ENCODE data around the gene IFT88. TPM values are rescaled to one million over a fixed set of nuclear protein-coding genes. Genes with fewer than 3 reads are reported as not detected.

The IFT88 gene
- total RNA-seq, 1 donor from 2014 or later, result 17.3 TPM

DNA sequence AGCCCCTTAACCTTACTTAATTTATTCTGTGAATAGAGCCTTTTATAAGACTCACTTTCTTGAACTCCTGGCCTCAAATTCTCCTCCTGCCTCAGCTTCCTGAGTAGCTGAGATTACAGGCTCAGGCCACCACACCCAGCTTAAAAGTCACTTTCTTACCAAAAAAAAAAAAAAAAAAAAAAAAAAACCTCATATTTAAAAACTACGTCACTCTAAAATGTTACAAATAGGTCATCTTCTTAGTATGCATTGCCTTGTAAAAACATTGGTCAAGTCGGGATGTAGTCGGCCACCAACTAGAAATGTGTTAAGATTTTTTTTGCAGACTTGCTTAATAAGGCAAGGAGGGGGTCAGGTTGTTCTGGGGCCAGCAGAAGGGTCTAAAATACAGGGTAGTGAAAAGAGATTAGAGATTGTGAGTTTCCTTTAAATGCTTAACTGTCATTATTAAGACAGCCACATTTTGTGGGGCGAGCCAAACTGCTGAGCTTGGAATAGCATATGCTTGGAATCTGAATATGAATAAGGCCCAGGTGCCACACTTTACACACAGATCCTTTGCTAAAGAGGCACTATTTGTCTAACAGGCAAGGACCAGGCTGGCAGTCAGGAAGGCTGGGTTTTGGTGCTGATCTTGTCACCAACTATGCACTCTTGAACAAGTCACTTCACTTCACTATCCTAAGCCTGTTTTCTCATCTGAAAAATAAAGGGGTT is 120.1 kb downstream of the IFT88 start:
- ATAC-seq (ENCODE audit: low read depth), result no peak
- POLR2A ChIA-PET, result interaction anchor here (0.6 kb wide), 1 partner anchor 15 kb away, joined by 3 read pairs; no protein-coding TSS in a partner anchor

GRCh38 chr13:20689291-20689690 is 122.3 kb downstream of the IFT88 start:
- peaks cover 6% of the 10 kb centered on the region for H3K36me3 Mint-ChIP-seq (ENCODE audit: low read depth)
- TF ChIP-seq CTCF (IDR thresholded peaks at IDR 0.05), result no peak
- ChIA-PET CTCF (no interaction called here), POLR2A (interaction anchor here (0.6 kb wide), 1 partner anchor 124 kb away, joined by 3 read pairs; no protein-coding TSS in a partner anchor)
- H3K27me3 Mint-ChIP-seq, result no peaks in the 10 kb centered on the region
- ATAC-seq (ENCODE audit: low read depth) (no peak), DNase-seq (no peak)
- intact Hi-C loops (cut with micrococcal nuclease), result no loop called here
- no peak overlapping the region for H3K4me3 Mint-ChIP-seq
- no peaks in the 10 kb centered on the region for H3K9me3 Mint-ChIP-seq
- H3K27ac Mint-ChIP-seq, result no peak overlapping the region
- H3K4me1 Mint-ChIP-seq, result no peaks in the 10 kb centered on the region

More for the DNA sequence above, 120.1 kb downstream of the IFT88 start:
- peaks cover 8% of the 10 kb centered on the region for H3K36me3 Mint-ChIP-seq (ENCODE audit: low read depth)
- H3K27ac Mint-ChIP-seq, result no peak overlapping the region
- no peaks in the 10 kb centered on the region for H3K27me3 Mint-ChIP-seq
- CTCF ChIA-PET, result no interaction called here
- H3K4me3 Mint-ChIP-seq, result no peak overlapping the region
- no peaks in the 10 kb centered on the region for H3K4me1 Mint-ChIP-seq
- no peaks in the 10 kb centered on the region for H3K9me3 Mint-ChIP-seq
- intact Hi-C loops (cut with micrococcal nuclease), result no loop called here
- TF ChIP-seq CTCF (IDR thresholded peaks at IDR 0.05), result no peak
- DNase-seq, result no peak

- Mint-ChIP-seq H3K36me3 (ENCODE audit: low read depth) (peaks cover 4% of the 10 kb centered on the region), H3K4me3 (no peak overlapping the region), H3K4me1 (no peaks in the 10 kb centered on the region), H3K27me3 (peaks cover 5% of the 10 kb centered on the region), H3K27ac (no peak overlapping the region), H3K9me3 (no peaks in the 10 kb centered on the region)
- no peak for DNase-seq
- POLR2A ChIA-PET, result no interaction called here
- CTCF ChIA-PET, result no interaction called here
- no peak for TF ChIP-seq CTCF (IDR thresholded peaks at IDR 0.05)
- no peak for ATAC-seq (ENCODE audit: low read depth)
- intact Hi-C loops (cut with micrococcal nuclease), result no loop called here
Measured at GRCh38 chr13:20691616-20692015, 124.7 kb downstream of the IFT88 start.

DNA sequence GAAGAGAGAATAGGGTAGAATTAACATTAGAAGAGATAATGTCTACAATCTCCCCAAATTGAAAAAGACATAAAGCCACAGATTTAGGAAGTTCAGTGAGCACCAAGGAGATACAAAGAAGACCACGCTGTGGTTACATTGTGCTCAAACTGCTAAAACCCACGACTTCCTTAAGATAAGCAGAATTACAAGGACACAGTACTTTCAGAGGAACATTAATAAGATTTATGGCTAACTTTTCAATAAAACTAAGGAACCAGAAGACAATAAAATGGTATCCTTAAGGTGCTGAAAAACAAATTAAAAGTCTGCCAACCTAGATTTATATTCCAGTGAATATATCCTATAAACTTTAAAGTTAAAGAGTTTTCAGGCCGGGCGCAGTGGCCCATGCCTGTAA is 129.1 kb downstream of the IFT88 start:
- Mint-ChIP-seq H3K36me3 (ENCODE audit: low read depth) (no peaks in the 10 kb centered on the region), H3K9me3 (no peaks in the 10 kb centered on the region), H3K4me3 (no peak overlapping the region), H3K4me1 (no peaks in the 10 kb centered on the region), H3K27me3 (peaks cover 23% of the 10 kb centered on the region), H3K27ac (no peak overlapping the region)
- intact Hi-C loops (cut with micrococcal nuclease), result no loop called here
- CTCF ChIA-PET, result no interaction called here
- ATAC-seq (ENCODE audit: low read depth) (no peak), DNase-seq (no peak)
- POLR2A ChIA-PET, result no interaction called here
- TF ChIP-seq CTCF (IDR thresholded peaks at IDR 0.05), result no peak

DNA sequence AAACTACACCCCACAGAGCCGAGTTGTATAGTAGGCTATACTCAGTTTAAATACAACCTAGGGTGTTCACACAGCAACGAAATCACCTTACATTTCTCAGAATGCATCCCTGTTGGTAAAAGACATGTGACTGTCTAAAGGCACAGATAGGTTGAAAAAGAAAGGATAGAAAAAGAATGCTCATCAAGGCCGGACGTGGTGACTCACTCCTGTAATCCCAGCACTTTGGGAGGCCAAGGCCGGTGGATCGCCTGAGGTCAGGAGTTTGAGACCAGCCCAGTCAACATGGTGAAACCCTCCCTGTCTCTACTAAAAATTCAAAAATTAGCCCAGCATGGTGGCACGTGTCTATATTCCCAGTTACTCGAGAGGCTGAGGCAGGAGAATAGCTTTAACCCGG is 132.8 kb downstream of the IFT88 start:
- H3K4me1 Mint-ChIP-seq, result peaks cover 14% of the 10 kb centered on the region
- intact Hi-C loops (cut with micrococcal nuclease), result loop anchor here (5.0 to 10.0 kb wide), 6 partner anchors 203 to 968 kb away; partner anchors contain the start of genes GJB2, MRPL57, SKA3 and XPO4
- ATAC-seq (ENCODE audit: low read depth), result no peak
- H3K27ac Mint-ChIP-seq, result no peak overlapping the region
- DNase-seq, result no peak
- CTCF ChIA-PET, result no interaction called here
- peaks cover 2% of the 10 kb centered on the region for H3K36me3 Mint-ChIP-seq (ENCODE audit: low read depth)
- peaks cover 27% of the 10 kb centered on the region for H3K27me3 Mint-ChIP-seq
- TF ChIP-seq CTCF (IDR thresholded peaks at IDR 0.05), result no peak
- no peak overlapping the region for H3K4me3 Mint-ChIP-seq
- POLR2A ChIA-PET, result no interaction called here
- no peaks in the 10 kb centered on the region for H3K9me3 Mint-ChIP-seq
